ENCODE measurements around the gene ACSL4. TPM values are rescaled to one million over a fixed set of nuclear protein-coding genes. Genes with fewer than 3 reads are reported as not detected.

The ACSL4 gene
- total RNA-seq, 2 donors from 2014 or later = 31.3 to 47.9 TPM

GRCh38 chrX:109704563-109704962 lies 28.5 kb downstream of the ACSL4 start:
- Histone ChIP-seq H3K27me3 (ENCODE audit: control insufficient read depth, insufficient read depth, low read length, poor library complexity, severe bottlenecking) (no peaks in the 10 kb centered on the region), H3K4me3 (ENCODE audit: low read length) (no peak overlapping the region), H3K9me3 (ENCODE audit: control insufficient read depth, low read length) (no peaks in the 10 kb centered on the region), H3K36me3 (ENCODE audit: control insufficient read depth, insufficient read depth, low read length) (no peaks in the 10 kb centered on the region), H3K4me1 (ENCODE audit: control insufficient read depth, insufficient read depth, low read length) (no peaks in the 10 kb centered on the region), H3K9ac (ENCODE audit: extremely low read depth, low read length, poor library complexity, severe bottlenecking) (no peak overlapping the region), H3K27ac (ENCODE audit: low read depth, low read length) (no peak overlapping the region)
- Mint-ChIP-seq H3K27me3 (ENCODE audit: insufficient read depth) (no peaks in the 10 kb centered on the region), H3K36me3 (ENCODE audit: low read depth) (peaks cover 7% of the 10 kb centered on the region), H3K27ac (no peak overlapping the region), H3K9me3 (no peaks in the 10 kb centered on the region), H3K4me1 (peaks cover 4% of the 10 kb centered on the region), H3K4me3 (no peak overlapping the region)
- no peak for TF ChIP-seq CTCF (conservative IDR thresholded peaks at IDR 0.05)
- DNase-seq = no peak

GRCh38 chrX:109697855-109698254 lies 35.2 kb downstream of the ACSL4 start:
- no peak overlapping the region for H3K27ac ChIP-seq (ENCODE audit: low read depth, low read length)
- no peak overlapping the region for H3K9ac ChIP-seq (ENCODE audit: extremely low read depth, low read length, poor library complexity, severe bottlenecking)
- H3K4me3 ChIP-seq (ENCODE audit: low read length) = no peak overlapping the region
- H3K4me3 Mint-ChIP-seq = no peak overlapping the region
- no peak overlapping the region for H3K27ac Mint-ChIP-seq
- no peaks in the 10 kb centered on the region for H3K9me3 Mint-ChIP-seq
- peaks cover 7% of the 10 kb centered on the region for H3K36me3 Mint-ChIP-seq (ENCODE audit: low read depth)
- H3K27me3 Mint-ChIP-seq (ENCODE audit: insufficient read depth) = no peaks in the 10 kb centered on the region
- no peak for DNase-seq
- H3K27me3 ChIP-seq (ENCODE audit: control insufficient read depth, insufficient read depth, low read length, poor library complexity, severe bottlenecking) = no peaks in the 10 kb centered on the region
- peaks cover 3% of the 10 kb centered on the region for H3K4me1 Mint-ChIP-seq
- no peaks in the 10 kb centered on the region for H3K9me3 ChIP-seq (ENCODE audit: control insufficient read depth, low read length)
- 90% methylated on average over 1 of the region's 2 CpGs; no CpG with 5 or more reads in 1 of the 2 experiments for WGBS, 2 experiments (ENCODE audit: insufficient coverage in 1 of 2, insufficient read length in 1 of 2)
- H3K4me1 ChIP-seq (ENCODE audit: control insufficient read depth, insufficient read depth, low read length) = no peaks in the 10 kb centered on the region
- no peaks in the 10 kb centered on the region for H3K36me3 ChIP-seq (ENCODE audit: control insufficient read depth, insufficient read depth, low read length)
- TF ChIP-seq CTCF (conservative IDR thresholded peaks at IDR 0.05) = no peak

GRCh38 chrX:109696146-109696740 lies 36.8 kb downstream of the ACSL4 start:
- Histone ChIP-seq H3K27me3 (ENCODE audit: control insufficient read depth, insufficient read depth, low read length, poor library complexity, severe bottlenecking) (no peaks in the 10 kb centered on the region), H3K9me3 (ENCODE audit: control insufficient read depth, low read length) (no peaks in the 10 kb centered on the region), H3K4me1 (ENCODE audit: control insufficient read depth, insufficient read depth, low read length) (no peaks in the 10 kb centered on the region), H3K4me3 (ENCODE audit: low read length) (no peak overlapping the region), H3K36me3 (ENCODE audit: control insufficient read depth, insufficient read depth, low read length) (no peaks in the 10 kb centered on the region), H3K9ac (ENCODE audit: extremely low read depth, low read length, poor library complexity, severe bottlenecking) (no peak overlapping the region), H3K27ac (ENCODE audit: low read depth, low read length) (no peak overlapping the region)
- TF ChIP-seq CTCF (conservative IDR thresholded peaks at IDR 0.05) = no peak
- Mint-ChIP-seq H3K4me3 (no peak overlapping the region), H3K4me1 (peaks cover 3% of the 10 kb centered on the region), H3K9me3 (no peaks in the 10 kb centered on the region), H3K27ac (peak overlapping the region; percentile 36), H3K36me3 (ENCODE audit: low read depth) (no peaks in the 10 kb centered on the region), H3K27me3 (ENCODE audit: insufficient read depth) (no peaks in the 10 kb centered on the region)
- no peak for DNase-seq
- 90% methylated on average over 2 to 4 of the region's 4 CpGs for WGBS, 2 experiments (ENCODE audit: insufficient coverage in 1 of 2, insufficient read length in 1 of 2)
